Nephron progenitor cell (in vitro differentiated cells): ENCODE results near the gene ZNF362.

Source experiments
- DNase-seq: peaks from one replicate; pipeline ENCODE4 v3.0.0; 2021
- H3K27ac Mint-ChIP-seq: 2 replicates; pipeline ENCODE4 v1.8.0; 2021; ENCODE audit warnings: mild to moderate bottlenecking, moderate library complexity, mixed read lengths
- H3K27me3 Mint-ChIP-seq: 2 replicates; pipeline ENCODE4 v1.8.0; 2021; ENCODE audit warnings: mild to moderate bottlenecking, low read depth, mixed read lengths; ENCODE audit not compliant: poor library complexity
- H3K36me3 Mint-ChIP-seq: 2 replicates; pipeline ENCODE4 v1.8.0; 2021; ENCODE audit warnings: low read depth, mixed read lengths
- H3K4me1 Mint-ChIP-seq: 2 replicates; pipeline ENCODE4 v1.8.0; 2021; ENCODE audit warnings: mixed read lengths
- H3K4me3 Mint-ChIP-seq: 2 replicates; pipeline ENCODE4 v1.8.0; 2021; ENCODE audit warnings: mild to moderate bottlenecking, moderate library complexity, mixed read lengths
- H3K9me3 Mint-ChIP-seq: 2 replicates; pipeline ENCODE4 v1.8.0; 2021; ENCODE audit warnings: mild to moderate bottlenecking, moderate library complexity, mixed read lengths
- CTCF ChIP-seq: fragments of 200-600 bp; sonication (generic); IDR thresholded peaks from 2 replicates; pipeline ENCODE4 v1.5.0; 2021; ENCODE audit warnings: antibody characterized with exemption

The ZNF362 gene

DNA sequence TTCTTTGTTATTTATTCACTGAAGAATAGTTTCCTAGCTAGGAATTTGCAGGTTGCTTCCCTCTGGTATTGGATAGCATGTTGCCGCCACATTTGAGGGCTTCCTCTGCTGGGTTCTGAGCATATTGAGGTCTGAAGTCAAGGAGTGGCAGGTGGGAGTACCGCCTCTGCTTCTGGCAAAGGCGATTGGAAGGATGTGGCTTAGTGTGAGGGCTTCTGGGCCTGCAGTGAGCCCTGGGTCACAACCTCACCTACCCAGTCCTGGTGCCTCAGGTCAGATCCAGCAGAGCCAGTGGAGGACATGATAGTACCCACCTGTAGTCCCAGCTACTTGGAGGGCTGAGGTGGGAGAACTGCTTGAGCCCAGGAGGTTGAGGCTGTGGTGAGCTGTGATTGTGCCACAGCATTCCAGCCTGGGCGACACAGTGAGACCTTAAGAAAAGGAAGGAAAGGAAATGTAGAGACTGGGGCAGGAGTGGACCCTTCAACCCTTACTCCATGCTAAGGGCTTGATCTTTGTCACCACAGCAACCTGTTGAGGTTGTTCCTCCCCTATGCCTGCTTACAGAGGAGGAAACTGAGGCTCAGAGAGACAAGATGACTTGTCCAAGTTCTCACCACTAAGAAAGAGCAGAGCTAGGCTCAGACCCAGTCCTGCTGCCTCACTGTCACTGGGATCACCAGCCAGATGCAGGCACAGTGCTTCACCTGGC is 41.8 kb downstream of the ZNF362 start:
- Mint-ChIP-seq H3K4me3 (no peak overlapping the region), H3K36me3 (peaks cover 89% of the 10 kb centered on the region), H3K27ac (no peak overlapping the region), H3K4me1 (peaks cover 7% of the 10 kb centered on the region), H3K9me3 (peaks cover 3% of the 10 kb centered on the region), H3K27me3 (peaks cover 9% of the 10 kb centered on the region)
- no peak for TF ChIP-seq CTCF
- DNase-seq: no peak

- peak; percentile 74 for TF ChIP-seq CTCF
- DNase-seq: peak; percentile 75
- Mint-ChIP-seq H3K4me3 (no peak overlapping the region), H3K4me1 (peaks cover 7% of the 10 kb centered on the region), H3K36me3 (peaks cover 88% of the 10 kb centered on the region), H3K9me3 (peaks cover 3% of the 10 kb centered on the region), H3K27ac (no peak overlapping the region), H3K27me3 (peaks cover 9% of the 10 kb centered on the region)
These were observed 42.5 kb downstream of the ZNF362 start for GRCh38 chr1:33298623-33299277.

GRCh38 chr1:33299461-33300155 is 43.3 kb downstream of the ZNF362 start:
- H3K27me3 Mint-ChIP-seq: peaks cover 9% of the 10 kb centered on the region
- H3K36me3 Mint-ChIP-seq: peaks cover 86% of the 10 kb centered on the region
- no peak for DNase-seq
- no peak overlapping the region for H3K27ac Mint-ChIP-seq
- H3K4me3 Mint-ChIP-seq: no peak overlapping the region
- H3K9me3 Mint-ChIP-seq: peaks cover 3% of the 10 kb centered on the region
- no peak for TF ChIP-seq CTCF
- peaks cover 7% of the 10 kb centered on the region for H3K4me1 Mint-ChIP-seq

DNA sequence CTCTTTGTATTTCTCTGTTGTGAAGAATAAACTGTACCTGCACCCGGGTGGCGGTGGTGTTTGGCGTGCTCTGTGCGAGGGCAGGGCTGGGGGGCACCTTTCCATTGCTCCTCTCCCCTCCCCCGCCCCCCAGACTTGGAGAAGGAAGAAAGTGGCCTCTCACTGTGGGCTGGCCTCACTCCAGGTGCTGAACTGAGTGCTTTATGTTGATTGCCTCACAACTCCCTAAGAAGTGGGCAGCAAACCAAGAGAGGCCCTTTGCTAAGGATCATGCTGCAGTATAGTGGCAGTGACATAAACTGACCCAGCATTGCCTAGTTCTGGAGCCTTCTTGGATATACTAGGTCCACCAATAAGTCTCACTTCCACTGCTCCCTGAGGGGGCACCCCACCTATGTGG is 44.4 kb downstream of the ZNF362 start:
- TF ChIP-seq CTCF: no peak
- Mint-ChIP-seq H3K27me3 (peaks cover 13% of the 10 kb centered on the region), H3K27ac (no peak overlapping the region), H3K36me3 (peaks cover 89% of the 10 kb centered on the region), H3K4me3 (no peak overlapping the region), H3K4me1 (peaks cover 8% of the 10 kb centered on the region), H3K9me3 (peaks cover 3% of the 10 kb centered on the region)
- no peak for DNase-seq

GRCh38 chr1:33301273-33301984 is 45.1 kb downstream of the ZNF362 start:
- Mint-ChIP-seq H3K9me3 (peaks cover 3% of the 10 kb centered on the region), H3K27me3 (peaks cover 21% of the 10 kb centered on the region), H3K27ac (no peak overlapping the region), H3K4me3 (no peak overlapping the region), H3K4me1 (peaks cover 15% of the 10 kb centered on the region), H3K36me3 (peaks cover 90% of the 10 kb centered on the region)
- no peak for TF ChIP-seq CTCF
- DNase-seq: no peak
